ENCODE data around the gene MID1.

MID1 gene

DNA sequence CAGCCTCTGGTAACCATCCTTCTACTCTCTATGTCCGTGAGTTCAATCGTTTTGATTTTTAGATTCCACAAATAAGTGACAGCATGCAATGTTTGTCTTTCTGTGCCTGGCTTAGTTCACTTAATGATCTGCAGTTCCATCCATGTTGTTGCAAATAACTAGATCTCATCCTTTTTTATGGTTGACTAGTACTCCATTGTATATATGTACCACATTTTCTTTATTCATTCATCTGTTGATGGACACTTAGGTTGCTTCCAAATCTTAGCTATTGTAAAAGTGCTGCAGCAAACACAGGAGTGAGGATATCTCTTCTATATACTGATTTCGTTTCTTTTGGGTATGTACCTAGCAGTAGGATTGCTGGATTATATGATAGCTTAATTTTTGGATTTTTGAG, 140.9 kb downstream of the MID1 start:
- Histone ChIP-seq H4K20me1 (no peaks in the 10 kb centered on the region), H3K27ac (no peak overlapping the region), H3K9me3 (replicated peaks in 1 of 11) (peaks cover 0 to 12% (median 0%) of the 10 kb centered on the region in 11 experiments; a peak in 4 of 22 replicates), H3K36me3 (no peaks in the 10 kb centered on the region), H3K4me2 (no peak overlapping the region), H3K27me3 (peaks cover 65 to 99% (median 94%) of the 10 kb centered on the region in 11 experiments), H3K4me3 (no peak overlapping the region), H3K9ac (no peak overlapping the region), H3K4me1 (peaks cover 0 to 38% (median 20%) of the 10 kb centered on the region in 10 experiments; a peak in 16 of 20 replicates)
- no peak for TF ChIP-seq Cebpa-rat (IDR thresholded peaks at IDR 0.05)

GRCh38 chrX:10477525-10477924, 142.9 kb downstream of the MID1 start:
- H3K4me2 ChIP-seq, result no peak overlapping the region
- peaks cover 0 to 27% (median 11%) of the 10 kb centered on the region in 10 experiments; a peak in 16 of 20 replicates for H3K4me1 ChIP-seq
- H3K9me3 ChIP-seq (replicated peaks in 1 of 11), result peaks cover 0 to 12% (median 0%) of the 10 kb centered on the region in 11 experiments; a peak in 4 of 22 replicates
- no peaks in the 10 kb centered on the region; a peak in 1 of 22 replicates for H4K20me1 ChIP-seq
- H3K27ac ChIP-seq, result no peak overlapping the region
- H3K36me3 ChIP-seq, result no peaks in the 10 kb centered on the region
- no peak overlapping the region for H3K9ac ChIP-seq
- H3K27me3 ChIP-seq, result peaks cover 66 to 99% (median 94%) of the 10 kb centered on the region in 11 experiments
- no peak overlapping the region for H3K4me3 ChIP-seq
- no peak for TF ChIP-seq Cebpa-rat (IDR thresholded peaks at IDR 0.05)

DNA sequence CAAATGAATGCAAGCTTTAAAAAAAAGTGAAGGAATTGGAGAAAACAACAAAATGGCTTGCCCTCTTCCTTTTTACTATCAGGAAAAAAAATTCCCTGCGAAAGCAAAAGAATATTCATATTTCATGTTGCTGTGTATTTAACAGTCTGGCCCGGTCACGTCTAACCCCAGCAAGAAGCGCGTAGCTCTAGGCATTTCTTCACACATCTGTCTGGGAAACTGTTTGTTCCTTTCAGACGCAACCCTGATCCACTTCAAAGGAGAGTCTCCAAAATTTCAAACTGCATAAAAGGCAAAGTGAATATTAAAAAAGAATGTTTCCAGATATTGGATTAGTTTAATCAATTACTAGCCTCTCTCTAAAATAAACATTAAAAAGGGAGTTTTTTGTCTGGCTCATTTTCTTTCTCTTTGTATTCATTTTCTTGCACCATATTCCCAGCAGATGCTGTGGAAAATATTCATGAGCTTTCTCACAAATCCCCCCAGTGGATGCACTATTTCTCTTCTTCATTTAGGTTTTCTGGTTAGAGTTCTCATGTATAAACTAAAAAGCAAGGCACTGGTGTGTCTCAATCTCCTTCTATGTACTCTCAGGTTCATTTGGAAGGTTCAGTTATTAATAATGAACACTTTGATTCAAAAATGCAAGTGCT, 145.3 kb downstream of the MID1 start:
- H3K27me3 ChIP-seq, result peaks cover 84 to 100% (median 98%) of the 10 kb centered on the region in 11 experiments
- peaks cover 0 to 12% (median 0%) of the 10 kb centered on the region in 11 experiments; a peak in 7 of 22 replicates for H3K9me3 ChIP-seq (replicated peaks in 1 of 11)
- peaks cover 0 to 6% (median 0%) of the 10 kb centered on the region in 10 experiments; a peak in 2 of 20 replicates for H3K4me1 ChIP-seq
- H3K36me3 ChIP-seq, result no peaks in the 10 kb centered on the region
- no peak for TF ChIP-seq Cebpa-rat (IDR thresholded peaks at IDR 0.05)
- no peak overlapping the region for H3K27ac ChIP-seq
- H3K9ac ChIP-seq, result no peak overlapping the region
- H4K20me1 ChIP-seq, result no peaks in the 10 kb centered on the region; a peak in 1 of 22 replicates
- H3K4me2 ChIP-seq, result no peak overlapping the region
- no peak overlapping the region for H3K4me3 ChIP-seq

DNA sequence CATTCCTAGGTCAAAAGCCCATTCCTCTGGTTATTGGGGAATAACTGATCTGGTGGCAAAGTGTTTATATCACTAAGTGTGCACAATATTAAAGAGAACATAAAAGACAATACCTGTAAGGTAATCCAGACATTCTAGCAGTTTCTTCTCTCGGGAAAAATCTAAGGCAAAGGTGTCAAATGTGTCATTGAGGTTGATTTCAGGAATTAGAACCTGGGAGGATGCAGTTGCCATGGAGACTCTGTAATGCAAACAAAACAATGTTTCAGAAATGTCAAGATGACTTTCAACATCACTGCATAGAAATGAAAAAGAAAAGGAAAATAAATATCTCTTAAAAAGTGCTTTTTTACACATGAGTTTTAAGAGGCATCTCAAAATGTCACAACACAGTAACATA, 145.9 kb downstream of the MID1 start:
- H3K4me3 ChIP-seq, result no peak overlapping the region
- H3K27me3 ChIP-seq, result peaks cover 84 to 100% (median 98%) of the 10 kb centered on the region in 11 experiments
- no peak for TF ChIP-seq Cebpa-rat (IDR thresholded peaks at IDR 0.05)
- no peaks in the 10 kb centered on the region; a peak in 1 of 22 replicates for H4K20me1 ChIP-seq
- peaks cover 0 to 6% (median 0%) of the 10 kb centered on the region in 10 experiments; a peak in 2 of 20 replicates for H3K4me1 ChIP-seq
- H3K27ac ChIP-seq, result no peak overlapping the region
- H3K9me3 ChIP-seq (replicated peaks in 1 of 11), result peaks cover 0 to 7% (median 0%) of the 10 kb centered on the region in 11 experiments; a peak in 6 of 22 replicates
- H3K9ac ChIP-seq, result no peak overlapping the region
- no peaks in the 10 kb centered on the region for H3K36me3 ChIP-seq
- H3K4me2 ChIP-seq, result no peak overlapping the region

- H3K36me3 ChIP-seq, result no peaks in the 10 kb centered on the region
- H3K9ac ChIP-seq, result no peak overlapping the region
- peaks cover 93 to 100% (median 98%) of the 10 kb centered on the region in 11 experiments for H3K27me3 ChIP-seq
- no peak overlapping the region for H3K4me3 ChIP-seq
- no peak for TF ChIP-seq Cebpa-rat (IDR thresholded peaks at IDR 0.05)
- no peak overlapping the region for H3K27ac ChIP-seq
- H3K4me1 ChIP-seq, result peaks cover 8 to 22% (median 15%) of the 10 kb centered on the region in 10 experiments; a peak in 18 of 20 replicates
- no peaks in the 10 kb centered on the region; a peak in 1 of 22 replicates for H4K20me1 ChIP-seq
- peaks cover 0 to 5% (median 0%) of the 10 kb centered on the region in 11 experiments; a peak in 3 of 22 replicates for H3K9me3 ChIP-seq (replicated peaks in 1 of 11)
- no peak overlapping the region for H3K4me2 ChIP-seq
Observed at GRCh38 chrX:10471418-10471817, 149.0 kb downstream of the MID1 start.

DNA sequence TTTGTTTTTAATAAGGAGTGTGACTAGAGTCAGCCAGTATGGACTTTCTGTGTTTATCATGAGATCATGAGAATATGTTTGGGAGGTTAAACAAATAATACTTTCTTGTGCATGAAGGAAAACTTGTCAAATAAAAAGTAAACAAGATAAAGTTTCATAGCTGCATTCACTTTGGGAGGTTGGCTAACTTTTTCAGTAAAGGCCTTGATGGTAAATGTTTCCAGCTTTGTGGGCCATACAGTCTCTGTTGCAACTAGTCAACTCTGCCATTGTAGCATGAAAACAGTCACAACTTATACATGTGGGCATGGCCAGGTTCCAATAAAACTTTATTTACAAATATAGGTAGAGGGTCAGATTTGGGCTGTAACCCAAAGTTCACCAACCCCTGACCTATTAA, 150.4 kb downstream of the MID1 start:
- Histone ChIP-seq H4K20me1 (no peaks in the 10 kb centered on the region; a peak in 1 of 22 replicates), H3K4me2 (no peak overlapping the region), H3K9me3 (replicated peaks in 1 of 11) (peaks cover 0 to 5% (median 0%) of the 10 kb centered on the region in 11 experiments; a peak in 3 of 22 replicates), H3K4me1 (peaks cover 8 to 22% (median 15%) of the 10 kb centered on the region in 10 experiments; a peak in 18 of 20 replicates), H3K36me3 (no peaks in the 10 kb centered on the region), H3K4me3 (no peak overlapping the region), H3K27ac (no peak overlapping the region), H3K27me3 (peaks cover 93 to 100% (median 97%) of the 10 kb centered on the region in 11 experiments), H3K9ac (no peak overlapping the region)
- TF ChIP-seq Cebpa-rat (IDR thresholded peaks at IDR 0.05), result no peak

GRCh38 chrX:10467793-10468192, 152.6 kb downstream of the MID1 start:
- no peak overlapping the region for H3K4me3 ChIP-seq
- peak overlapping the region; percentile 2 to 52 (median 24); a peak in 21 of 22 replicates for H3K4me2 ChIP-seq
- H3K4me1 ChIP-seq, result peaks cover 8 to 17% (median 15%) of the 10 kb centered on the region in 10 experiments; a peak in 17 of 20 replicates
- peaks cover 92 to 99% (median 97%) of the 10 kb centered on the region in 11 experiments for H3K27me3 ChIP-seq
- no peaks in the 10 kb centered on the region for H4K20me1 ChIP-seq
- H3K9ac ChIP-seq, result no peak overlapping the region
- no peaks in the 10 kb centered on the region for H3K36me3 ChIP-seq
- H3K27ac ChIP-seq, result peak overlapping the region in 3 of 11 experiments; percentile 11 to 34 (median 23); a peak in 3 of 22 replicates
- TF ChIP-seq Cebpa-rat (IDR thresholded peaks at IDR 0.05), result no peak; a peak in 1 of 22 replicates
- peaks cover 0 to 11% (median 0%) of the 10 kb centered on the region in 11 experiments; a peak in 3 of 22 replicates for H3K9me3 ChIP-seq (replicated peaks in 1 of 11)

GRCh38 chrX:10465254-10465653, 155.1 kb downstream of the MID1 start:
- H3K4me2 ChIP-seq, result no peak overlapping the region
- no peak overlapping the region for H3K9ac ChIP-seq
- H3K4me1 ChIP-seq, result peaks cover 8 to 17% (median 15%) of the 10 kb centered on the region in 10 experiments; a peak in 17 of 20 replicates
- no peak for TF ChIP-seq Cebpa-rat (IDR thresholded peaks at IDR 0.05)
- H4K20me1 ChIP-seq, result no peaks in the 10 kb centered on the region; a peak in 1 of 22 replicates
- no peak overlapping the region for H3K4me3 ChIP-seq
- no peak overlapping the region for H3K27ac ChIP-seq
- H3K9me3 ChIP-seq (replicated peaks in 1 of 11), result peaks cover 0 to 7% (median 0%) of the 10 kb centered on the region in 11 experiments; a peak in 3 of 22 replicates
- no peaks in the 10 kb centered on the region for H3K36me3 ChIP-seq
- peaks cover 91 to 99% (median 95%) of the 10 kb centered on the region in 11 experiments for H3K27me3 ChIP-seq

GRCh38 chrX:10457092-10457491, 163.3 kb downstream of the MID1 start:
- no peaks in the 10 kb centered on the region for H3K36me3 ChIP-seq
- peaks cover 0 to 9% (median 5%) of the 10 kb centered on the region in 11 experiments; a peak in 7 of 22 replicates for H3K9me3 ChIP-seq (replicated peaks in 1 of 11)
- H3K27me3 ChIP-seq, result peaks cover 31 to 95% (median 83%) of the 10 kb centered on the region in 11 experiments
- no peak overlapping the region for H3K9ac ChIP-seq
- no peaks in the 10 kb centered on the region for H3K4me1 ChIP-seq
- no peak overlapping the region for H3K4me2 ChIP-seq
- no peak overlapping the region for H3K4me3 ChIP-seq
- TF ChIP-seq Cebpa-rat (IDR thresholded peaks at IDR 0.05), result no peak
- no peaks in the 10 kb centered on the region; a peak in 1 of 22 replicates for H4K20me1 ChIP-seq
- H3K27ac ChIP-seq, result no peak overlapping the region
